Stimulated activated CD8-positive, alpha-beta memory T cell treated with anti-CD3 and anti-CD28 coated beads, Interleukin-12 subunit alpha, Interleukin-12 subunit beta, amount 100 ng/mL, for 24 hours (primary cell): ENCODE results near the gene METTL16.

Experiments used
- DNase-seq: peaks from one replicate; pipeline ENCODE4 v3.0.0-alpha.2; 2020; ENCODE audit errors: extremely low read depth

METTL16 gene

GRCh38 chr17:2395258-2396181, 116.2 kb downstream of the METTL16 start:
- DNase-seq, result no peak

DNA sequence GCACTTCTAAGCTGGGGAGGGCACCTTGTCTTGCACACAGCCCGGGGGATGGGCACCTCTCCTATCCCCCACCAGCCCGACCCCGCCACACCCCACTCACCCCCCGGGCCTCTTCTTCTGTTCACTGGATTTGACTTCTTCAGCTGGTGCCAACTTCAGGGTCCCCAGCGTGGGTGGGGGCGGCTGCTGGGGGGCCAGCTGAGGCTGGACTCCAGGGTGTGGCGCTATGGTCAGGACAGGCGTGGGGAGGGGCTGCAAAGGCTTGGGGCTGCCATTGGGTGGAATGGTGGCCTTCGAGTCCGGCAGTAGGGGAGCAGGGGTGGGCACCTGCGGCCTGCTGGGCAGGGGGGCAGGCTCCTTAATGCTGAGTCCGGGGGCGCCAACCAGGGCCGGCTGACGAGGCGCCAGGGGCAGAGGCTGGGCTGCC, 116.9 kb downstream of the METTL16 start:
- no peak for DNase-seq

- no peak for DNase-seq
These were observed 117.5 kb downstream of the METTL16 start for GRCh38 chr17:2393954-2394749.

DNA sequence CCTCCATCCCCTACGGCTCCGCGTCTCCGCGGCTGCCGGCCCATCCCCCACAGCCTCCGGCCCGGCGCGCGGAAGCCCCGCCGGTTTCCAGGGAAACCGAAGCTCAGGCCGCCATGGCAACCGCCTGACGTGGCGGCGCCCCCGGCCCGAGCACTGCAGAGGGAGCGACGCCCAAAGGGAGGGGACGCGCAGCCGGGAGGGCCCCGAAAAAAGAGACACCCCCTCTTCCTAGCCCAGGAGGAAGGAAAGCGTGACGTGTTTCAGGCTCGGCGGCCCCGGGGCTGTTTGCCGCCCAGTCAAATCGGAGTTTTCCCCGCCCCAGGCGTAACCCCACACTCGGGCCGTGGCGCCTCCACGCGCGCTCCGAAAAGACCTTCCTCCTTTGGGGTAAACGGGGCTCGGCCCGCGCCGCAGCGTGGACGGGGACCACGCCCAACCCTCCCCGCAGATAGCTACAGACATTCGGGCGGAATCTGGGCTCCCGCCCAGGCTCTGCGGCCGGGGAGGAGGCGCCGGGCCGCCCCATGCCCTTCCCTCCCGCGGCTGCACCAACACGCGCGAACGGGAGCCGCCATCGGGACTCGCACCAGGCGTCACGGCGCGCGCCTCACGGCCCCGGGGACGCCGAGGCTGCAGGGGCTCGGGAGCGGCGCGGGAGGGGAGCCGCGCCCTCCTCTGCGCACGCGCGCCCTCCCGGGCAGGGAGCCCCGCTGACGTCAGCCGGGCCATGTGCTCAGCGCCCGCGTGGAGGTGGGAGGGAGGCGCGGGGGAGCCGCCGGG, 118.3 kb downstream of the METTL16 start:
- no peak for DNase-seq

DNA sequence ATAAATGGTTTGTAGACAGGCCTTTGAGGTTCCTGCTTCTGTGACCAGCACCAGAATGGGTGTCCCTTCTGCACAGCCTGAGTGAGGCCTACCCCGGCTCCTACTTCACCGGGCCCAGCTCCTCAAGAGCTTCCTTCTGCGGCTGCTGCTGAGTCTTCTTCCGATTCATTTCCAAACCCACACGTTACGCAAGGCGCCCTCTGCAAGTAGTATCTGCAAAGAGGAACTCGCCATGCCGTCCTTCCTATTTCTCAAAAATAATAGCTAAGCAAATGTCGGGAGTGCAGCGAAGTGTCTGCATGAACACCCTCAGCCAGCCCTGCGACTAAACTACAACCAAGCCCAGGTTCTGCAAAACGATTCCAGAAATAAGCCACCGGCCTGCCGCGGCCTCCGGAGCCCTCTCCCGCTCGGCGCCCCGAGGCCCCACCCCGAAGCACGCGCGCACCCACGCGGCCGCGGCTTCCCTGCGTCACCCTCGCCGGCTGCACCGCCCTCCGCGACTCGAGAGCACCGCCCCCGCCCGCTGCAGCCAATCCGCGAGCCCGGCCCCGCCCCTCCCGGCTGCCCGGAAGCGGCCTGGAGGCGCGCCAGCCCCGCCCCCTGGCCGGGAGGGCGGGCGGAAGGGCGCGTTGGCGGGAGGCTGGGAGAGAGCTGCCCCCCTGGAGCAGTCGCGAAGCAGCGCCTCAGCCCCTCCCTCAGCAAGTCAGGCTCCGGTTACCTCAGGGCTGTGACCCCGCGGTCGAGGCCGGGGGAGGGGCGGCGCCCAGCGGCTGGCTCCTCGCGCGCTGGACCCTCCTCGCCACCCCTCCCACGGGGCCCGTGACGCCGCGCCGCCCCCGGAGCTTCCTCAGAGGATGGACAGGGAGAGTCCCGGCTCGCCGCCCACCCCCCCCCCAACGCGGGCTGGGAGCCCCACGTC, 119.2 kb downstream of the METTL16 start:
- DNase-seq, result peak; percentile 97

- DNase-seq, result no peak
These were observed 120.0 kb downstream of the METTL16 start for GRCh38 chr17:2391597-2392251.

DNA sequence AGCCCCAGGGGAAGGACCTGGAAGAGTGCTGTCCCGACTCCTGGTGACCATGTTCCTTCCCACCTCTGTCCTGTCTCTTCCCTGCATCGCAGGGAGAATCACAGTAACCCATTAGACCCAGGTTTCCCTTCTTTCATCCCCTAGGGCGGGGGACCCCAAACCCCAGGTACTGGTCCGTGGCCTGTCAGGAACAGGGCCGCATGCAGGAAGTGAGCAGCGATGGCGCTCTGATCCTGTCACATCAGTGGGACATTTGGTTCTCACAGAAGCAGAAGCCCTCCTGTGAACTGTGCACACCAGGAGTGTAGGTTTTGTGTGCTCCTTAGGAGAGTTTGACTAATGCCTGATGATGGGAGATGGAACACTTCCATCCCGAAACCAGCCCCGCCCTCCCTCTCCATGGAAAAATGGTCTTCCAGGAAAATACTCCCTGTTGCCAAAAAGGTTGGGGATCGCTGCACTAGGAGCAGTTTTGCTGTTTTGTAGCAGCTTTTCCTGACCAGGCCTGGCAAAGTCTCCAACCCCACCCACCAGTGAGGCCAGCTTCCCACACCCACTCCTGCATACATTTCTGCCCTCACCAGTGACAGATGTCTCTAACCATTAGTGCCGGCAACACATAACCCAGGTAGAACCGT, 121.4 kb downstream of the METTL16 start:
- DNase-seq, result no peak

DNA sequence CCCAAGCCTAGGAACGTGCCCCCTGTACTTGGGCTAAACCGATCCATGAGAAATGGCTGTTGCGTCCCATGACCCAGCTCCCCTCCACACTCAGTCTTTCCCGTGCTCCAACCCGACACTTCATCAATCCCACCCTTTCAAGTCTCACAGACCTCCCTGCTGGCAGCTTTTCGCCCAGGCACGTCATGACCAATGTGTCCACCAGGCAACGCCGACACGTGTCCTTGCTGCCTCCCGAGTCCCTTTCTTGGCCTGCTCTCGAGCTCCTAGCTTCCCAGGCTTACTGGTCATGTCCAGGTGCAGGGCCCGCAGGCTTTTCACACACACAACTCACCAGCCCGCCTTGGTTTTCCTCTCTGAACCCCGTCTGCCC, 123.0 kb downstream of the METTL16 start:
- DNase-seq, result no peak

DNA sequence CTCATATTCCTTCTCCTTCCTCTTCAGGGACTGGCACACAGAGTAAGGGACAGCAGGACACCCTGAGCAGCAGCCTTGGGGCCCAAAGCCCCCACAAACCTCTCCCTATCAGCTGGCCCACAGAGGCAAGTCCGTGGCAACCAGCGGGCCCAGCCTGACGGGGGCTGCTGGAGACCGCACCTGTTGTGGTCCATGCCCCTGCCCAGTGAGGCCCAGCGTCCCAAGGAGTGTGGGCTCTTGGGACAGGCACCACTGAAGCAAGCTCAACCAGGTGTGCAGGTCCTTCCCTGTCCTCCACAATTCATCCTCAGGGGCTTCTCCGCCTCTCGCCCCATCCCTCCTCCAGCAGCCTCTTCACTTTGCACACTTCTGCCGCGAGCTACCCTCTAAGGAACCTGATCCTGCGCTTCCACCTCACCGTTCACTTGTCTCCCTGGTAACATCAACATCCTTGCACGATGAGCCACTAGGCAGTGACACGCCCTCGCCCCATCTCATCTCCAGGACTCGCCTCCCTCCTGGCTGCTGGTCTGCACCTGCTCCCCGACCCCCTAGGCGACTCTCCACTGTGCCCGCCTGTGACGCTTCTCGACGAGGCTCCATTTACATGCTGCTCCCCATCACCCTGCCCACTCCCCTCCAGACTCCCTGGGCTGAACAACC, 123.5 kb downstream of the METTL16 start:
- DNase-seq, result no peak

DNA sequence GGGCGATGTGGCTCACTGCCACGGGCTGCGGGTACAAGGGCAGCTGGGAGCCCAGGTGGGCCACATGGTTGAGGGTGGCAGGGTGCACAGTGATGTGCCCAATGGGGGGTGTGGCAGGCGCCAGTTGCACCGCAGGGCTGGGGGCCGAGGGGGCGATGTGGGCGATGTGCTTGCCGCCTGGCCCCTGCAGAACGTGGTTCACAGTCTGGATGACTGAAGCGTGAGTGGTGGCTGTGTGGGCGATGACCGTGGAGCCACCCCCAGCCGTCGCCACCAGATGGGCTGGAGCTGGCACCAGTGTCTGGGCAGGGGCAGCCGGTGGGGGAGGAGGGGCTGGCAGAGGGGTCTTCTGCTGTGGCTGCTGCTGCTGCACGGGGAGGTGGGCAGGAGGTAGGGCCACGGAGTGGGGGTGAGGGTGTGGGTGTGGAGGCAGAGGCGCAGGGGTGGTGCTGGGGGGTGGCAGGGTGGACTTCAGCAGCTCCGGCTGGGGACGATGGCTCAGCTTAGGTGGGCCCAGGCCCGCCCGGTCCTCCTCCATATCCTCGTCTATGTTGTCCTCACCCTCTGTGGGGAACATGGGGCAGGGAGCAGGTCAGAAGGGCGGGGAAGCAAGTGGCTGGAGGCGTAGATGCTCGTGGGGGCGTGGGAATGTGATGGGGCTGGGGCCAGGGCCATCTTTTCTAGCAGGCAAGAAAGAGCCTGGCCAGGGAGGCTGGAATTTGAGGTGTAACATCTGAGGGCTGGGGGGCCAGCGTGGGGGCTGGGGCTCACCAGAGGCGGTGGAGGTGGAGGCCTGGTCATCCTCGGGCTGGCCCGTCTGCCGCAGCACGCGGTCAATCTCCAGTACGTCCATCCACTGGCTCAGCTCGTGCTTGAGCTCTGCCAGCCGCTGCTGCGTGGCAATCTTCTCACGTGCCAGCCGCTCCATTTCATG, 124.3 kb downstream of the METTL16 start:
- DNase-seq, result no peak

DNA sequence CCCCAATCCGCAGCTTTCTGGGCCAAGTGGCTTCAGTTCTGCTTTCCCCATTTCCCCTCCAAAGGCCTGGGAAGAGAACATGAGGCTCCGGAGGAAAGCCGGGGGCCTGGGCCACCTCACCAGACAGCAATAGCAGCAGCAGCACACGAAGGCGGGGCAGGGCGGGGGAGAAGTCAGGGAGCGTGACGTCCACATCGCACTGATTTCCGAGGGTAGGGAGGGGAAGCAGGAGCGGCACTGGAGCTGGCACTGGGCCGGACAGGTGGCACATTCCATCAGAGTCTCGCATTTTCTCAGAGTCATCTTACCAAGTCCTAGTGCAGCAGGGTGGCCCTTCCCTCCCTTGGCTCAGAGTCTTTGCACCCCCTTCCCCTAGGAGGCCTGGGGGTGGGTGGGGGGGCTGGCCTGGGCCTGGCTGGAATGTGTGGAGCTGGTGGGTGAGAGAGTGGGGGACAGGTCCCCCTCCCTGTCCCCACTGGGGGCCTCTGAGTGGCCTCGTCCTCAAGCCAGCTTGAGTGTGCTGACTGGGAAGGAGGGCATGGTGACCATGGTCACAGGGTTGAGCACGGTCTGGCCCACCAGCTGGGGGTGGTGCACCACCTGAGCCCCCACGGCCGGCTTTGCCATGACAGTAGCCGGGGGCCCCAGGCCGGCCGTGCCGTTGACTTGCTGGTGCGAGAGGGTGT, 125.1 kb downstream of the METTL16 start:
- DNase-seq, result no peak

GRCh38 chr17:2385240-2386210, 126.2 kb downstream of the METTL16 start:
- no peak for DNase-seq

GRCh38 chr17:2384439-2385127, 127.1 kb downstream of the METTL16 start:
- no peak for DNase-seq

DNA sequence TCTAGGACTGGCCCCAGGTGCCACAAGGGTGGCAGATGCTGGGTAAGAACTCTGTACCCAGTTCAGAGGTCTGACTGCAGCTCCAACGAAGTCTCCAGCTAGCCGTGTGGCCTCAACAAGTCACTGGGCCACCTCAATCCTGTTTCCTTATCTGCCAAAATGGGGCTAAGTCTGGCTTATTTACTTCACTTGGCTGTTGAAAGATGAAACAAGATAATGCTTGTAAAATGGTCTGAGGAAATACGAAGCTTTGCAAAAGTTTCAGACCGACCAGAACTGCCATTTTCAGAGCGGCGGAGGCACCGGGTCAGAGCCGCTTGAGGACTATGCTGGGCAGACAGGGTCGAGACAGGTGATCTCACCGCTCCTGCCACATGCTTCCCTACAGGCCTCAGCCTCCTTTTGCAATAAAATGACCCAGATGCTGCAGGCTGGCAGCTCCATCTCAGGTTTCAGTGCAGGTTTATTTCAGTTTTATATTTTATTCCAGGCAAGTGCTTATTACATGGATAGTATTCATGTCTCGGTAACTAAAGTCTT, 128.0 kb downstream of the METTL16 start:
- no peak for DNase-seq

- no peak for DNase-seq
These were observed 130.6 kb downstream of the METTL16 start for GRCh38 chr17:2380950-2381649.
